Muscle layer of duodenum (tissue), 2 donors: ENCODE results near the gene TBP.
"Not testable (repeated sequence)": the region's sequence is repeated elsewhere in the genome, so short reads cannot be mapped to it uniquely, and the experiment has no call there.

Experiments used
- H3K27ac ChIP-seq: one replicate; pipeline ENCODE4 v1.7.0; 2013; ENCODE audit warnings: mild to moderate bottlenecking, low read length
- H3K27me3 ChIP-seq: one replicate; pipeline ENCODE4 v1.7.0; 2013; ENCODE audit warnings: low read depth, mild to moderate bottlenecking, control low read depth, low read length
- H3K36me3 ChIP-seq, 2 donors: one replicate each; pipeline ENCODE4 v1.7.0; 2013; ENCODE audit warnings: low read length in 2 of 2, control low read depth in 1 of 2, mild to moderate bottlenecking in 1 of 2; ENCODE audit not compliant: insufficient read depth in 2 of 2, control insufficient read depth in 1 of 2
- H3K4me1 ChIP-seq, 2 donors: one replicate each; pipeline ENCODE4 v1.7.0; 2013; ENCODE audit warnings: low read length in 2 of 2, mild to moderate bottlenecking in 2 of 2, control low read depth in 1 of 2, moderate library complexity in 1 of 2; ENCODE audit not compliant: insufficient read depth in 2 of 2, control insufficient read depth in 1 of 2
- H3K4me3 ChIP-seq, 2 donors: one replicate each; pipeline ENCODE4 v1.7.0; 2013; ENCODE audit warnings: low read length in 2 of 2, low read depth in 1 of 2, mild to moderate bottlenecking in 1 of 2
- H3K9me3 ChIP-seq, 2 donors: one replicate each; pipeline ENCODE4 v1.7.0; 2013; ENCODE audit warnings: low read length in 2 of 2, control low read depth in 1 of 2, mild to moderate bottlenecking in 1 of 2; ENCODE audit not compliant: control insufficient read depth in 1 of 2
- donor health status: healthy.

Gene TBP

GRCh38 chr6:170516783-170517616, 37.2 kb upstream of the TBP start:
- Histone ChIP-seq H3K36me3 (no peaks in the 10 kb centered on the region), H3K4me3 (no peak overlapping the region), H3K4me1 (no peaks in the 10 kb centered on the region), H3K27ac (no peak overlapping the region), H3K9me3 (no peaks in the 10 kb centered on the region), H3K27me3 (no peaks in the 10 kb centered on the region)

- H3K4me3 ChIP-seq = no peak overlapping the region
- H3K9me3 ChIP-seq = no peaks in the 10 kb centered on the region
- no peaks in the 10 kb centered on the region for H3K4me1 ChIP-seq
- H3K36me3 ChIP-seq = no peaks in the 10 kb centered on the region
- H3K27me3 ChIP-seq = no peaks in the 10 kb centered on the region
- no peak overlapping the region for H3K27ac ChIP-seq
Measured at GRCh38 chr6:170522565-170523183, 31.5 kb upstream of the TBP start.

GRCh38 chr6:170523256-170524171, 30.7 kb upstream of the TBP start:
- H3K36me3 ChIP-seq = no peaks in the 10 kb centered on the region
- H3K4me1 ChIP-seq = no peaks in the 10 kb centered on the region
- no peaks in the 10 kb centered on the region for H3K27me3 ChIP-seq
- no peak overlapping the region for H3K4me3 ChIP-seq
- no peak overlapping the region for H3K27ac ChIP-seq
- no peaks in the 10 kb centered on the region for H3K9me3 ChIP-seq

- Histone ChIP-seq H3K27me3 (no peaks in the 10 kb centered on the region), H3K4me3 (no peak overlapping the region), H3K36me3 (no peaks in the 10 kb centered on the region), H3K9me3 (no peaks in the 10 kb centered on the region), H3K4me1 (no peaks in the 10 kb centered on the region), H3K27ac (no peak overlapping the region)
Measured at GRCh38 chr6:170524172-170524502, 30.0 kb upstream of the TBP start.

- Histone ChIP-seq H3K9me3 (no peaks in the 10 kb centered on the region), H3K27me3 (no peaks in the 10 kb centered on the region), H3K27ac (no peak overlapping the region), H3K4me1 (no peaks in the 10 kb centered on the region), H3K36me3 (no peaks in the 10 kb centered on the region), H3K4me3 (no peak overlapping the region)
Measured at GRCh38 chr6:170525795-170526194, 28.4 kb upstream of the TBP start.

GRCh38 chr6:170527995-170528394, 26.2 kb upstream of the TBP start:
- not testable (repeated sequence) for H3K4me3 ChIP-seq, H3K27me3 ChIP-seq, H3K4me1 ChIP-seq, H3K9me3 ChIP-seq, H3K27ac ChIP-seq
- peaks cover 3 to 14% of the 10 kb centered on the region in 2 donors for H3K36me3 ChIP-seq

- no peak overlapping the region for H3K27ac ChIP-seq
- no peaks in the 10 kb centered on the region for H3K4me1 ChIP-seq
- no peak overlapping the region for H3K4me3 ChIP-seq
- H3K36me3 ChIP-seq = peaks cover 15 to 33% of the 10 kb centered on the region in 2 donors
- no peaks in the 10 kb centered on the region for H3K27me3 ChIP-seq
- H3K9me3 ChIP-seq = no peaks in the 10 kb centered on the region
Measured at GRCh38 chr6:170529839-170530469, 24.2 kb upstream of the TBP start.

- no peaks in the 10 kb centered on the region for H3K27me3 ChIP-seq
- no peak overlapping the region for H3K27ac ChIP-seq
- no peaks in the 10 kb centered on the region for H3K4me1 ChIP-seq
- H3K4me3 ChIP-seq = no peak overlapping the region
- no peaks in the 10 kb centered on the region for H3K9me3 ChIP-seq
- H3K36me3 ChIP-seq = peaks cover 45 to 63% of the 10 kb centered on the region in 2 donors
Measured at GRCh38 chr6:170532867-170533488, 21.2 kb upstream of the TBP start.

- Histone ChIP-seq H3K27ac (no peak overlapping the region), H3K27me3 (no peaks in the 10 kb centered on the region), H3K9me3 (no peaks in the 10 kb centered on the region), H3K36me3 (peaks cover 52 to 71% of the 10 kb centered on the region in 2 donors), H3K4me1 (no peaks in the 10 kb centered on the region), H3K4me3 (no peak overlapping the region)
Measured at GRCh38 chr6:170533792-170534191, 20.4 kb upstream of the TBP start.

GRCh38 chr6:170535004-170535403, 19.2 kb upstream of the TBP start:
- H3K4me1 ChIP-seq = no peaks in the 10 kb centered on the region
- no peak overlapping the region for H3K4me3 ChIP-seq
- peaks cover 61 to 74% of the 10 kb centered on the region in 2 donors for H3K36me3 ChIP-seq
- H3K9me3 ChIP-seq = no peaks in the 10 kb centered on the region
- H3K27me3 ChIP-seq = no peaks in the 10 kb centered on the region
- no peak overlapping the region for H3K27ac ChIP-seq
